PC-3 (cell line): ENCODE results near the gene SLC30A3. TPM values are rescaled to one million over a fixed set of nuclear protein-coding genes. Genes with fewer than 3 reads are reported as not detected.

Experiments used
- total RNA-seq: library from RNA; depleted of rRNA; stranded (reverse); fragments of >200 nt; gene quantifications from 2 replicates; pipeline ENCODE4 v1.2.3, GENCODE V29; 2014; rRNA removed

The SLC30A3 gene
- total RNA-seq, 1 experiment from 2014 or later: 0.36 TPM

Other genes with a start within 250 kb of the SLC30A3 start
- 43.0 and 56.1 TPM in 2 replicates for gene TMEM214, start 230.1 kb downstream of the SLC30A3 start, total RNA-seq
- 14.1 and 19.2 TPM in 2 replicates for gene AGBL5, start 211.4 kb downstream of the SLC30A3 start, total RNA-seq
- gene OST4, start 191.4 kb downstream of the SLC30A3 start, total RNA-seq: 244 and 258 TPM in 2 replicates
- 0.69 and 0.75 TPM in 2 replicates for gene EMILIN1, start 184.4 kb downstream of the SLC30A3 start, total RNA-seq
- gene KHK, start 176.3 kb downstream of the SLC30A3 start, total RNA-seq: 10.6 and 11.0 TPM in 2 replicates
- gene CGREF1, start 143.9 kb downstream of the SLC30A3 start, total RNA-seq: 18.7 and 22.6 TPM in 2 replicates
- gene ABHD1, start 139.2 kb downstream of the SLC30A3 start, total RNA-seq: 0.36 TPM in 1 of 2 replicates, not detected in the other
- 85.6 and 103 TPM in 2 replicates for gene PREB, start 128.4 kb downstream of the SLC30A3 start, total RNA-seq
- gene PRR30, start 123.6 kb downstream of the SLC30A3 start, total RNA-seq: not detected in 2 replicates
- not detected in 2 replicates for gene TCF23, start 114.0 kb downstream of the SLC30A3 start, total RNA-seq
- gene ATRAID, start 51.0 kb downstream of the SLC30A3 start, total RNA-seq: 111 and 130 TPM in 2 replicates
- gene SLC5A6, start 50.8 kb downstream of the SLC30A3 start, total RNA-seq: 46.0 and 48.1 TPM in 2 replicates
- gene CAD, start 45.7 kb downstream of the SLC30A3 start, total RNA-seq: 85.9 and 121 TPM in 2 replicates
- not detected in 2 replicates for gene DNAJC5G, start 12.4 kb upstream of the SLC30A3 start, total RNA-seq
- 0.51 and 1.6 TPM in 2 replicates for gene TRIM54, start 19.4 kb upstream of the SLC30A3 start, total RNA-seq
- 0.52 and 3.6 TPM in 2 replicates for gene UCN, start 45.4 kb upstream of the SLC30A3 start, total RNA-seq
- gene MPV17, start 60.0 kb upstream of the SLC30A3 start, total RNA-seq: 41.8 and 59.2 TPM in 2 replicates
- gene GTF3C2, start 93.7 kb upstream of the SLC30A3 start, total RNA-seq: 82.2 and 98.1 TPM in 2 replicates
- gene EIF2B4, start 107.3 kb upstream of the SLC30A3 start, total RNA-seq: 35.8 and 43.9 TPM in 2 replicates
- gene SNX17, start 107.6 kb upstream of the SLC30A3 start, total RNA-seq: 99.6 and 110 TPM in 2 replicates
- 7.4 and 9.7 TPM in 2 replicates for gene ZNF513, start 117.7 kb upstream of the SLC30A3 start, total RNA-seq
- 122 and 133 TPM in 2 replicates for gene PPM1G, start 146.5 kb upstream of the SLC30A3 start, total RNA-seq
- 66.6 and 69.3 TPM in 2 replicates for gene NRBP1, start 165.6 kb upstream of the SLC30A3 start, total RNA-seq
- gene KRTCAP3, start 179.3 kb upstream of the SLC30A3 start, total RNA-seq: 0.22 TPM in 1 of 2 replicates, not detected in the other
- 12.8 and 22.9 TPM in 2 replicates for gene IFT172, start 226.7 kb upstream of the SLC30A3 start, total RNA-seq
- gene FNDC4, start 232.2 kb upstream of the SLC30A3 start, total RNA-seq: 1.7 and 4.7 TPM in 2 replicates
- not detected in 2 replicates for gene GCKR, start 233.8 kb upstream of the SLC30A3 start, total RNA-seq